WI38 (cell line): Measurements from ENCODE around the gene NAB2.
A peak's percentile ranks its signal among the peaks of the same experiment; 100 is the strongest.

ENCODE experiments used
- H3K4me3 ChIP-seq: 2 replicates; pipeline ENCODE4 v1.5.1; 2011; ENCODE audit warnings: low read depth, mild to moderate bottlenecking, control low read depth, low read length
- TF ChIP-seq, protein P1 (sequence below): IDR thresholded peaks from 2 replicates; pipeline ENCODE4 v1.5.1; 2012; ENCODE audit warnings: low read depth, mild to moderate bottlenecking, control low read depth, low read length

Gene NAB2

DNA sequence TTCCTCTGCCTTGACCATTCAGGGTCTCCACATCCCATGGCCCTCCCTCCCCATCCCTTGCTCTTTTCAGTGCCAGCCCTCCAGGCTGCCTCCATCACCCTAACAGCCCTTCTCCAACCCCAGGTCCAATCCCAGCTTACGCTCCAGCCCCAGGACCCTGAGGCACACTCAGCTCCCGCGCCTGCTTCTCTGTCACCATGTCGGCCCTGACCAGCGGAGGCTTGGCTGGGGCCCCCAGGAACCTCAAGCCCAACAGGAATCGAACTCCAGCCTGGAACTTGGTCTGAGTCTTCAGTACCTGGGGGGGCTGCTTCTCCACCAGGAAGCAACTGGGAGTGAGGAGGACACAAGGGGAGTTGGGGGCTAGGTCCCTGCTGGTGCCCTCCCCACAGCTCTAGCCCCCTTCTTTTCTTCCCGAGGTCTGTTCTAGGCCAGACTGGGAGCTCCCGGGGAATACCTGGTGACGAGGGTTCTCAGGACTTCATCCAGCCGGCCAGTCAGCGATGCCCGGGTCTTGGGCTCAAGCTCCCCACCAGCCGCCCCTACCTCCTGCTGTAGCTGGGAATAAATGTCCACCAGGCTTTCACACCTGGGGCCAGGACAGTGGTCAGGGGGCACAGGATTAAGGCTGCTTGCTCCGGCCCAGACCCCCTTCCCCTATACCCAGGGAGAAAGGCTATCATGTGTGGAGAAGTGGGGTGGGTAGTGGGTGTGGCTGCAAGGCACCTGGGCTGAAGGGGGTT lies 16.3 kb downstream of the NAB2 start:
- TF ChIP-seq, protein P1, sequence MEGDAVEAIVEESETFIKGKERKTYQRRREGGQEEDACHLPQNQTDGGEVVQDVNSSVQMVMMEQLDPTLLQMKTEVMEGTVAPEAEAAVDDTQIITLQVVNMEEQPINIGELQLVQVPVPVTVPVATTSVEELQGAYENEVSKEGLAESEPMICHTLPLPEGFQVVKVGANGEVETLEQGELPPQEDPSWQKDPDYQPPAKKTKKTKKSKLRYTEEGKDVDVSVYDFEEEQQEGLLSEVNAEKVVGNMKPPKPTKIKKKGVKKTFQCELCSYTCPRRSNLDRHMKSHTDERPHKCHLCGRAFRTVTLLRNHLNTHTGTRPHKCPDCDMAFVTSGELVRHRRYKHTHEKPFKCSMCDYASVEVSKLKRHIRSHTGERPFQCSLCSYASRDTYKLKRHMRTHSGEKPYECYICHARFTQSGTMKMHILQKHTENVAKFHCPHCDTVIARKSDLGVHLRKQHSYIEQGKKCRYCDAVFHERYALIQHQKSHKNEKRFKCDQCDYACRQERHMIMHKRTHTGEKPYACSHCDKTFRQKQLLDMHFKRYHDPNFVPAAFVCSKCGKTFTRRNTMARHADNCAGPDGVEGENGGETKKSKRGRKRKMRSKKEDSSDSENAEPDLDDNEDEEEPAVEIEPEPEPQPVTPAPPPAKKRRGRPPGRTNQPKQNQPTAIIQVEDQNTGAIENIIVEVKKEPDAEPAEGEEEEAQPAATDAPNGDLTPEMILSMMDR: no peak

DNA sequence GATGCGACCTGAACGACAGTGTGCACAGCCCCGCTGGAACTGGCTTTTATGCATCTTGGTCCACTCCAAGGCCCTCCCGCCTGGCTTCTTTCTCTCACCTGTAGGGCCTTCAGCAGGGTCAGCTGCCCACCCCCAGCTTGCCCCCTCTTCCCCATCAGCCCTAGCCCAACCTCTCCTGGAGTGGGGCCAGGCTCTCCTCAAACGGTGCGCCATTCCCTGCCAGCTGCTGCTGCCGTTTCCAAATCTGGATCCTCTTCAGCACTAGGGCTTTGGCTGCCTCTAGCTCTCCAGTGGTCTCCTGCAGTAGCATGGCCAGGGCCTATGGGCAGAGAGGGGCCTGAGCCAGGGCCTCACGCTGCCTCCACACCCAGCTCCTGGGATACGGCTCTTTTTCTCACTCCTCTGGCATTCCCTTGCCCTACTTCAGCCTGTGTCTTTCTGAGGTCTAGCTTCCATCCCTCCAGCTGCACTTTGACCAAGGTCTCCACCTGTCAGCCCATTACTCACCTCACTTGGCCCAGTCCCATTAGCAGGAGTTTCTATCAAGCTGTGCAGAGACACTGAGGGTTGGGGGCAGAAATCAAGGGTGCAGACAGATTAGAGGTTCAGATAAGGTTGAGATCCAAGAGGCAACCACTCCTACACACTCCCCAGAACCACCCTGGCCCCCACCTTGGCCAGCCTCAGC lies 17.3 kb downstream of the NAB2 start:
- H3K4me3 ChIP-seq: no peak overlapping the region
- TF ChIP-seq, protein P1: no peak

More for the DNA sequence above, 16.3 kb downstream of the NAB2 start:
- H3K4me3 ChIP-seq: no peak overlapping the region

DNA sequence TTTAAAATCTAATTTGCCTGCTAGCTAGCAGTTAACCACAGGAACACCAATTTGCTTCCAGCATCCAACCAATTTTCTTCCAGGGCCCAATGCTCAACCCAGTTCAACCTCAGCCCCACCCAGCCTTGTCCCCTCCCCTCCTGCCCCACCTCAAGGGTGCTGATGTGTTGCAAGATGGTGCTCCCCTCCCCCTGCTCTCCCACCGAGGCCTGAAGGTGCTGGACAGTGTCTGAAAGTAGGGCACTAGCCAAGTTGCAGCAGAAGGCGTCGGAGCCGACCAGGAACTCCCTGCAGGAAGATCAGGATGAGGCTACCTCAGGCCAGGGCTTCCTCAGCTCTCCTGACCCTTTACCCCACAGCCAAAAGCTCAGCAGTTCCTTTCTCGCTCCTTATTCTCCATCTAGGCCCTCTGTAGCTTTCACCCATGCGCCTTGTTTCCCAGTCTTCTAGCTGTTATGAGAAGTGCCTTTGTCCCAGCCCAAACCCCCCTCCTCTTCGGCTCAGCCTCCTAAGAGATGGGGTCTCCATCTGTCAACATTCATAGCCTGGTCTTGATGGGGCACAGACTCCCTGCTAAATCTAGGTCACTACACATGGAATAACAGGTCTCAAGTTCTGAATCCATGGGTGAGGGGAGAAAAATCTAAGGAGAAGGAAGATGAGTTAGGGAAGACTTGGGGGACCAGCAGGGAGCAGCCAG lies 18.7 kb downstream of the NAB2 start:
- no peak overlapping the region for H3K4me3 ChIP-seq
- TF ChIP-seq, protein P1: no peak

DNA sequence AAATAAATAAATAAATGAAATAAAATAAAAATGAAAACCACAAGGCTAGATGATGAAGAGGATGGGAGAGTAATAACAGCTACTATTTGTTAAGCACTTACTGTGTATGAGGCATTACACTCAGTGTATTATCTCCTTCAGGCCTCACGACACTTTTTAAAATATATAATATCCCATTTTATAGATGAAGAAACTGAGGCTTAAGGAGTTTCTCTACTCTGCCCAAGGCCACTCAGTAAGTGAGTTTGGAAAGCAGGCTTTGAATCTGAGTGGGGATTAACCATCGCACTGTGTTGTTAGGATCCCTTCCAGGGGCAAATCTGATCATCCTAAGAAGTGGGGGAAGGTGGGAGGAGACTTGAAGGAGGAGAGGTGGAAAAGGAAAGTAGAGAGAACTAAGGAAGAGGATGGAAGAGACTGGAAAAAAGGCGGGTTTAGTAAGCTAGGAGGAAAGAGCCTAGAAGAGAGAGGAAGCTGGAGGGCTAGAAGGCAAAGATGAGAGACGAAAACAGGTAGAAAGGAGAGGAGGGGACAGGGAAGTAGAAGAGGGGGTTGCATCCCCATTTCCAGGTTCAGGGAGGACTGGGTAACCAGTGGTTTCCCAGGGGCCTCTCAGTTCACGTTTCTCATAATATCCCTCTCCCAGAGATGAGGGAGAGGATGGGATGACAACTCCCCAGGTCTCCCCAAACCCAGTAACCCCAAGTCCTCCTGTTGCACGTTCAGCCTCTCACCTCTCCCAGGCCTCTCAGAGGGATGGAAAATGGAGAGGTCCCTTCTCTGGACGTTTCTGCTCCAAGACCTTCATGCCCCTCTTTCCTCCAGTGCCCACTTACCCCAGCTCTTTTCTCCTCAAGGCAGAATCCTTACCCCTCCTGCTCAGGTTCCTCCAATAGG lies 20.5 kb downstream of the NAB2 start:
- TF ChIP-seq, protein P1: no peak
- H3K4me3 ChIP-seq: peak overlapping the region; percentile 81

DNA sequence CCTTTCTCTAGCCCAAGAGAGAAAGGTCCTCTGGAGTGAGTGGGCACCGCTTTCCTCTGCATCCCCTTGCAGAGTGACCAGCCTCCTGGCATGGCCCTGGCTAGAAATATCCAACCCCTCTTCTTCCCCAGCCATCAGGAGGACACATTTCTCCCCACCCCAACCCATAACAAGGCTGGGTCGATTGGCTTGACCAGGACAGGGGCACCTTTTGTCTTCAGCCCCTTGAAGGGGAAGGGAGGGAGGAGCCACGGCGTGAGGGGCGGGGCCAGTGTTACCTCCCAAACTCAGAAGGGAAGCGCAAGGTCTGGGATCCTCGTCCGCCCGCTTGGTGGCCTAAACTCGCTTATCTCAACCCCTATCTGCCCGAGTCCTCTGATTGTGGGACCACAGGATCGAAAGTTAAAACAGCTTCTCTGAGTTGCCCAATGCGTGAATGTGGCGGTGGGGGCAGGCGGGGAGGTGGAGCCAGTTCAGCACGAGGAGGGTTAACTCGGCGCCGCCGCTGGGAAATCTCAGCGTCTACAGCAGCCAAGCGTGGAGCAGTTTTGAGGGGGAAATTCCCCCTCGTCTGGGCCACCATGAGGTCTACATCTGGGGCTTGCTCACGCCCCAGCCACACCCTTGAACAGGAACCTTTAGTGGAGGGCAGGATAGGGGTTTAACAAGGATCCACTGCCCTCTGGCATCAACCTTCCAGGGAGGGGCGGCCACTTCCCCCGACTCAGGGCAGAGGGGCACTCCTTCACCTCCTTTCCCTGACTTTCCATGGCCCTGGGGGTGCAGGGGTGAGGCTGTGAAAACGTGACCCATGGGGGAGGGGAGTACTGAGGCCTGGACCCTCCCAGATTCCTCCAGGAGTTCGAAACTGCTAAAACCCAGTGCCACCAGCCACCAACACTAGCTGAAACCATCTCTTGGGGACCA lies 21.5 kb downstream of the NAB2 start:
- peak overlapping the region; percentile 81 for H3K4me3 ChIP-seq
- TF ChIP-seq, protein P1: no peak

DNA sequence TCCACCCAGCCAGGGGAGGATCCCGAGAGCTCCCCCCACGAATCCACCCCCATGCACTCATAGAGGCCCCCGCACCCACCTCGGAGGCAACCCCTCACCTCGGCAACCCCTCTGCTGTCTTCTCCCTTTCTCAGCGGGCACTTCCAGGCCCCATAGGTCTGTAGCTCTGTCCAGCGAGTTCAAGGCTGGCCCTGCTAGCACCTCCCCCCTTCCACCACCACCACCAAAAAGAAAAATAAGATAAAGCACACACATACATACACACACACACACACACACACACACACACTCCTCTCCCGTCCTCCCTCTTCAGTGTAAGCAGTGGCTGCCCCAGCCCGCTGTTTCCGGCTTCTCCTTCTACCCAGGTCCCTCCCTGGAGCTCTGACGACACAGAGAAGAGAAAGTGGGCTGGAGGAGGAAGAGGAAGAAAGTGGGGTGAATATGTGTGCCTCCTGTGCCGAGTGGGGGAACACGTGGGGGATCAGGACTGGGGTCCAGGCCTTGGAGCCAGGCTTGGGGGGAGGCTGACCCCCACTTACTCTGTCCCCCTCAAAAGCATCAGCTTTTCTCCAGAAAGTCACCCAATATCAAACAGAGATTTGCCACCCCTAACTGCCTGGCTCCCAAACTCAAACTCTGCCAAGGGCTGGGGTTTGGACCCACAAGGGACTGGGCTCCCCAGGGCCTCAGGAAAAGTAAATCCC lies 22.3 kb downstream of the NAB2 start, which contains the start of gene STAT6:
Gene STAT6 (minus strand): TSS at position 332 of the 704 bp plus-strand sequence. CDS start 3,084 bp downstream, outside the sequence.
- TF ChIP-seq, protein P1: no peak
- H3K4me3 ChIP-seq: peak within 1 kb of the TSS; percentile 81
